AG09319 (cell line): ENCODE results near the gene ESPN.
"Not testable (repeated sequence)": the region's sequence is repeated elsewhere in the genome, so short reads cannot be mapped to it uniquely, and the experiment has no call there.

Source experiments
- DNase-seq: peaks from one replicate; pipeline ENCODE4 v3.0.0-alpha.2; 2010; ENCODE audit warnings: low read depth; ENCODE audit errors: extremely low read depth
- TF ChIP-seq, protein P1 (sequence below): IDR thresholded peaks from 2 replicates; pipeline ENCODE4 v1.5.1; 2011; ENCODE audit warnings: low read depth, mild to moderate bottlenecking, inconsistent platforms, low read length, moderate library complexity

ESPN gene

DNA sequence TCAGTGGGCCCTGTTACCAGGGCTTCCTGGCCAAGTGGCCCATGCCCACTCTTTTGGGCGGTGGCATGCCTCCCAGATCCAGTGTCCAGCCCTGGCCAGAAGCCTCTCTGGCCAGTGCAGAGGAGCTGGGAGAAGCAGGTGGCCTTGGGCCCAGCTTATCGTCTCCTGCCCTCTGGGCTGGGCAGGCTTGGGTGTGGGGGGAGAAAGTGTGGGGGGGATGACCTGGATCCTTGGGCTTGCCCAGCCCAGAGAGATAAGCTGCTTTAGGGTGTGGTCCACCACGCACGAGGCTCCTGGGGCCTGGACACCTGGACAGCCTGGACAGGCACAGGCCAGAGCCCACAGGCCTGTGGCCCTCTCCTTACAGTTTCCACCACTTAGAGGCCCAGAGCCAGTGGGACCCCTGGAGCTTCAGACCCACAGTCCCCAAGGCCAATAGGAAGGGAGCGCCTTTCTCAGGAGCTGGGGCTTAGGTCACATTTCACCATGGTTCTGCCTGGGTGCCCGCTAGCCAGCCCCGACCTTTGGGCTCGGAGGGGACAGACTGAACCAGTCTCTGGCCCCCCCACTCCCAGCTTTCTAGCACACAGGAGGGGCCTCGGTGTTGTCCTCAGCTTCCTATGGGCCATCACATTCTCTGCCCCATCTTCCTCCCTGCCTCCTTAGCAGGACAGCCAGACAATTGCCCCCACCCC is 1.8 kb downstream of the ESPN start:
- DNase-seq, result no peak
- TF ChIP-seq, protein P1, sequence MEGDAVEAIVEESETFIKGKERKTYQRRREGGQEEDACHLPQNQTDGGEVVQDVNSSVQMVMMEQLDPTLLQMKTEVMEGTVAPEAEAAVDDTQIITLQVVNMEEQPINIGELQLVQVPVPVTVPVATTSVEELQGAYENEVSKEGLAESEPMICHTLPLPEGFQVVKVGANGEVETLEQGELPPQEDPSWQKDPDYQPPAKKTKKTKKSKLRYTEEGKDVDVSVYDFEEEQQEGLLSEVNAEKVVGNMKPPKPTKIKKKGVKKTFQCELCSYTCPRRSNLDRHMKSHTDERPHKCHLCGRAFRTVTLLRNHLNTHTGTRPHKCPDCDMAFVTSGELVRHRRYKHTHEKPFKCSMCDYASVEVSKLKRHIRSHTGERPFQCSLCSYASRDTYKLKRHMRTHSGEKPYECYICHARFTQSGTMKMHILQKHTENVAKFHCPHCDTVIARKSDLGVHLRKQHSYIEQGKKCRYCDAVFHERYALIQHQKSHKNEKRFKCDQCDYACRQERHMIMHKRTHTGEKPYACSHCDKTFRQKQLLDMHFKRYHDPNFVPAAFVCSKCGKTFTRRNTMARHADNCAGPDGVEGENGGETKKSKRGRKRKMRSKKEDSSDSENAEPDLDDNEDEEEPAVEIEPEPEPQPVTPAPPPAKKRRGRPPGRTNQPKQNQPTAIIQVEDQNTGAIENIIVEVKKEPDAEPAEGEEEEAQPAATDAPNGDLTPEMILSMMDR, result no peak

DNA sequence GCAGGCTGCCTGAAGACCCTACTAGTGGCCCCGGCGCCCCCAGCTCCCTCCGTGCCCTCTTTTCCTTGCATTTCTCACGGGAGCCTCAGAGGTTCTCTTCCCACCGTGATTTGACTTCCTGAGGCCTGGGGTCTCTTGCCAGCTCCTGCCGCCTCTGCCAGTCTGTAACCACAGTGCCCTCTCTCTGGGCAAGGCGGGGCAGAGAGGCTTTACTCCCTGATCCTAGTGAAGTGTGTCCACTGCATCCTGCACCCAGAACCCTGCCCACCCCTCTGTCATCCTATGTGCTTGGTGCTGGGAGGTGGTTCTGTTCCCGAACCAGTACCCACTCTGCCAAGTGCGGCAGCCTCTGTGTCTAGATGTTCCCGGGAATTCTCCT is 2.4 kb downstream of the ESPN start:
- TF ChIP-seq, protein P1, result no peak
- no peak for DNase-seq

DNA sequence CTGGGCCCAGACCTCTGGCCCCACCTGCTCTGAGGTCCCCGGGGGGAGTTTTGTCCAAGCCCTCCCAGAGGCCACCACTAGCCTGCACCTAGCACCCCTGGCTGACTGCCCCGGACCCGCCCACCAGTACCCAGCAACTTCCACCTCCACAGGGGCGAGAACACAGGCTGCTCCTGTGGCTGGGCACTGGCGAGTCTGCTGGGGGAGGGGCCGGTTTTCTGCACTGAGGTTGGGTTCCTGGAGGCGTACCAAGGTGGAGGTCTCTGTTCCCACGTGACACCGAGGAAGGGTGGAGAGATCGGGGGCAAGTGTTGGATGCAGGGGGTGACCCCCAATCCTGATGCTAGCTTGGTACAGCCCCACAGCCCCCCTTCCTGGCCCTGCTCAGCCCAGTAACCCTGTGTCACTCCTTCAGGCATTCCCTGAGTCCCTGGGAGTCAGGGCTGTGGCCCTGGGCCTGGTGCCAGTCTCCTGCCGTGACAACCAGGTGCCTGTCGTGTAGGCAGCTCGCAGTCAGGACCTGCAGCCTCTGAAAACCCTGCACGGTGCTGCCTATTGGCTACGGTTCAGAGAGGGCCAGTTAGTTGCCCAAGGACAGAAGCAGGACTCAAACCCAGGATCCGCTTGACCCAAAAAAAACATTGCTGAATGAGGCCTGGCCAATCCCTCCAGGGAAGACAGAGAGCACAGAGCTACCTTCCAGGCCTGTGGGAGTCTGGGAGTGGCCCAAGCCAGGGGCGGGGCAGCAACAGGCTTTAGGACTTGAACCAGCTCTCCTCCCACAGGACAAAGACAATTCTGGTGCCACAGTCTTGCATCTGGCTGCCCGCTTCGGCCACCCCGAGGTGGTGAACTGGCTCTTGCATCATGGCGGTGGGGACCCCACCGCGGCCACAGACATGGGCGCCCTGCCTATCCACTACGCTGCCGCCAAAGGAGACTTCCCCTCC is 3.1 kb downstream of the ESPN start:
- TF ChIP-seq, protein P1, result no peak
- no peak for DNase-seq

DNA sequence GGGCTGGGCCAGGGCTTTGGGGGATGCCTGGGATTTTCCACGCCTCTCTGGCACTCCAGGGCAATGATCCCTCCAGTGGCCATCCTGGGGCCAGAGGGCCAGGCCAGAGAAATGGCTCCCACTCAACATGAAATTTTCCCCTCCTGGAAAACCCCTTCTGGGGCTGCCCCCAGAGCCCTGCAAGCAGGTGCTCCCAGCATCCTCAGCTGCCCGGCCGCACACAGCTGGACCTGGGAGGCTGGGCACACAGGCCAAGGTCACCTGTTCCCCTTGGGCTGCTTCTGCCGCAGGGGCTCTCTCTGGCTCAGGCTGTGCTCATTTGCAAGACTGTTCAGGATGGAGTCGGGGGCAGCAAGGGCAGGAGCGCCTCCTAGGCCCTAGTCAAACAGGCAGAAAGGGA is 3.9 kb downstream of the ESPN start:
- DNase-seq, result not testable (repeated sequence)

DNA sequence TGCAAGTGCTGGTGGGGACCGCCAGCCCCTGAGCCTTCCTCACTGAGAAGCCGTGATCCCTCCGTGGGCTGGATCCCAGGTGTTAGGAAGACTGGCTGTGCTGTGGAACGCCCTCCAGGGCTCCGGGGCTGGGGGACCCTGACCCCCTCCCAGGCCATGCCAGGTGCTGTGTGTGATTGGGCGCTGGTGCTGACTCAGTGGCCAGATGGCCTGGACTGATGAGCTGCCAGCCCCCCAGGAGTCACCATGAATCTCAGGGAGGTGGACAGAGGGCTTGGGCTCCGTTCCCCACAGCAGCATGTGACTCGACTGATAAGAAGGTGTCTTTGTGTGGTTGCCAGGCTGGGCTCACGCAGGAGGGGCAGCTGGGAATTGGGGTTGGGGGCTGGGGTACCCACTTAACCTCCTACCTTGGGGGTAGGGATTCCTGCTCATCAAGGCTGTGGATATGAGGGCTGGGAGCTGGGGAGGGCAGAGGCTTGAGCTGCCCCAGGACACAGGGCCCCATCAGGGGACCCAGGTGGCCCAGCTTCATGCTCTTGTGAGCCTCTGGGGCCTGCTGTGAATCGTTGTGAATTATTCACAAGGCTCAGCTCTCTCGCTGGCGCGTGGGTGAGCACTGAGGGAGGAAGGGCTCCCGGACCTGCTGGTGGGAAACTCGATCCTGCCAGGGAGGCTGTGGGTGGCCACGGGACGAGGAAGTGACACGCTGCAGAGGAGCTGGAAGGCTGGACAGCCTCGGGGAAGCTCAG is 5.3 kb downstream of the ESPN start:
- DNase-seq, result not testable (repeated sequence)

DNA sequence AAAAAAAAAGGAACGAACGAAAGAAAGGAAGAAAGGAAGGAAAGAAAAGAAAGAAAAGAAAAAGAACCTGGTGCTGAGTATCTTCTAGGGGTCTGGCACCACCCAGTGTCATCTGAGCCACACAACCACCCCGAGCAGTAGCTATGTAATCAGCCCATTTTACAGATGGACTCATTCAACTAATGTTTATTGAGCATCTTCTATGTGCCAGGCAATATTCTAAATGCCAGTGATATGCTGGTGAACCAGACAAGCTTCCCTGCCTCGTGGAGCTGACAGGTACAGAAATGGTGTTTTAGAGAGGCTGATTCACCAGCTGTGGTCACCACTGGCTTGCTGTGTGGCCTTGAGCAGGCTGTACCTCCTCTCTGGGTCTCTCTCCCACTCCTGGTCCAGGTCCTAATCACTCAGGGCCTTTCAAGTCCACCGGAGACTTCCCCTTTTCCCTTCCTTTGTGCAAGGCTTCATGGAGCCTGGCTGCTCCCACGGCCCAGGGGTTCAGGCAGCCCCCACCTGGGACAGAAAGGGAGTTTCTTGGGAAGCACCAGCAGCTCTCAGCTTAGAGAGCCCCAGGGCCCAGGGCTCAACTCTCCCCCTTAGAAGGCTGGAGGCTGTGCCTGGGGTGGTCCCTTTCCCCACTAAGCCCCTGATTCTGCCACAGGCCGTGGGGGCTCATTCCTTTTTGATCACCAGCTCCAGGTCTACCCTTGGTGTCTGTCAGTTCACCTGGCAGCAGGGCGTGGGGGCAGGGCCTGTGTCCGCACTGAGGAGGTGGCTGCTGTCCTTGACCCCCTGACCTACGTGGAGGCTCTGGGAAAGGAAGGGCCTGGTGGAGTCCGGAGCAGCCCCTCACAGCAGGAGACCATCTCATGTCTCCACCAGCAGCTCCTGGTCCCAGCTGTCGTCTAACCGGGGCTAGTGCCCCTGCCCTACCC is 7.3 kb downstream of the ESPN start:
- not testable (repeated sequence) for DNase-seq

DNA sequence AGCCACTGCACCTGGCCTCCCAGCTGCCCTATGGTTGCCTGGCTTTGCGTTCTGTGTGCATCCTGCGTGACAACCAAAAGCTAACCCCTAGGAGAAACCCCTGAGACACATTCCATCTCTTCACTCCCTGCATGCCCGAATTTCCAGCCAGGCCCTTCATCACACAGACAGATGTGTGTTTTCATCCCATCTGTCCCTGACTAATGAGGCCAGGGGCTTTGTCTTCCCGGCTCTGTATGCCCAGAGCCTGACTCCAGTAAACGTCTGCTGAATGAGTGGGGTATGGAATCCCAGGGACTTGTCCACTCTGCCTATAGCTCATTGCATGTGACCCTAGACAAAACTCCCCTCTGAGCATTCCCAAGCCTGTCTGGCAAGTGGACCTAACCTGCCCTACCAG is 9.6 kb downstream of the ESPN start:
- no peak for DNase-seq
- TF ChIP-seq, protein P1, result no peak

DNA sequence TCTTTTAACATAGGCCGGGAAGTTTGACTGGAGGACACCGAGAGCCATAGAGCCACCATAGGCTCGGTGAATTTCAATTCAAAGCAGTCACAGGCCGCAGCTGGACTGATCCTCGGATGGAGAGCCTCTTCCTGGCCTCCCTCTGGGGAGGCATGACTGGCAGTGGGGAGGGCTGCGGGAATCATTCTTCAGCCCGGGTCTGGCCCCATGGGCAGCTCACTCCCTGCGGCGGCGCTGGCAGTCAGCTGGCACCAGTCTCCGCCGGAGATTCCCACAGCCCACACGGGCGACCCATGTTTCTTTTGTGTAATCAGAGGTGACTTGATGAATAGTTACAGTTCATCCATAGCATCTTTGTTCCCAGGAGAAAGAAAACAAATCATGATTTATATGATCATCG is 10.6 kb downstream of the ESPN start:
- TF ChIP-seq, protein P1, result no peak
- no peak for DNase-seq
